Measurements from ENCODE around the gene D2HGDH. TPM values are rescaled to one million over a fixed set of nuclear protein-coding genes. Genes with fewer than 3 reads are reported as not detected.

D2HGDH gene
- total and polyA plus RNA-seq, 2 donors from 2014 or later, result 37.0 to 49.3 TPM

DNA sequence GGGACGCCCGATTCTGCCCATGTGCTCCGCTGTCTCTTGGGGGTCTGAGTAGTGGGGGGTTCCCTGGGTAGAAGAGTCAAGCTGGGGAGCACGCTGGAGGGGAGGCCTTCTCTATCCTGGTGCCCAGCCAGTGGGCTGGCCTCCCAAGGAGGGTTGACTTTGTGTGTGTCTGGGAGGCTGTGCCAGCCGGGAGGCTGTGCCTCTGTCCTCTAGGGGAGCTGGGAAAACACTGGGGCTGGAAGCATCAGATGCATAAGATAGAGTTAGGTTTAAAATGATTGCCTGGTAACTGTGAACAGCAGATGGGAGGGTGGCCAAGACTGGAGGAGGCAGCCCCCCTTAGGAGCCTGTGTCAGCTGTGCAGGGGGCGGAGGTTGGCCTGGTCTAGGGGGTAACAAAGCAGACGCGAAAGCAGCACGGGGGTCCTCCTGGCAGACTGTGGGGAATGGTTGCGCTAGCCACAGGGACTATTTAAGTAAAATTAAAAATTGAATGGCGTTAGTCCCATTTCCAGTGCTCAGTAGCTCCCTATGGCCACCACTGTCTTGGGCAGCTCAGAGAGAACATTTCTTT lies 31.3 kb upstream of the D2HGDH start:
- Histone ChIP-seq H3K27me3 (ENCODE audit: control insufficient read depth, insufficient read depth, low read length) (no peaks in the 10 kb centered on the region), H3K9me3 (ENCODE audit: control insufficient read depth in 2 of 3, insufficient read depth in 1 of 3, low read length in 3 of 3) (no peaks in the 10 kb centered on the region), H3K27ac (ENCODE audit: low read depth in 2 of 2, low read length in 2 of 2) (peak overlapping the region in 1 of 2 donors; percentile 32), H3K4me1 (ENCODE audit: control insufficient read depth in 2 of 3, insufficient read depth in 2 of 3, low read depth in 1 of 3, low read length in 3 of 3) (peaks cover 0 to 7% (median 4%) of the 10 kb centered on the region in 3 donors), H3K36me3 (ENCODE audit: control insufficient read depth in 2 of 3, insufficient read depth in 3 of 3, low read length in 3 of 3) (peaks cover 5 to 10% (median 7%) of the 10 kb centered on the region in 3 donors), H3K9ac (ENCODE audit: low read length in 3 of 3) (peak overlapping the region in 2 of 3 donors; percentile 17 to 67), H3K4me3 (ENCODE audit: low read length in 3 of 3) (peak overlapping the region; percentile 30 to 62 (median 59))
- FAIRE-seq (no peak), DNase-seq (peak in 1 of 5 donors; percentile 26)
- intact Hi-C loops (cut with DNase I), result no loop called here
- TF ChIP-seq, protein P1, sequence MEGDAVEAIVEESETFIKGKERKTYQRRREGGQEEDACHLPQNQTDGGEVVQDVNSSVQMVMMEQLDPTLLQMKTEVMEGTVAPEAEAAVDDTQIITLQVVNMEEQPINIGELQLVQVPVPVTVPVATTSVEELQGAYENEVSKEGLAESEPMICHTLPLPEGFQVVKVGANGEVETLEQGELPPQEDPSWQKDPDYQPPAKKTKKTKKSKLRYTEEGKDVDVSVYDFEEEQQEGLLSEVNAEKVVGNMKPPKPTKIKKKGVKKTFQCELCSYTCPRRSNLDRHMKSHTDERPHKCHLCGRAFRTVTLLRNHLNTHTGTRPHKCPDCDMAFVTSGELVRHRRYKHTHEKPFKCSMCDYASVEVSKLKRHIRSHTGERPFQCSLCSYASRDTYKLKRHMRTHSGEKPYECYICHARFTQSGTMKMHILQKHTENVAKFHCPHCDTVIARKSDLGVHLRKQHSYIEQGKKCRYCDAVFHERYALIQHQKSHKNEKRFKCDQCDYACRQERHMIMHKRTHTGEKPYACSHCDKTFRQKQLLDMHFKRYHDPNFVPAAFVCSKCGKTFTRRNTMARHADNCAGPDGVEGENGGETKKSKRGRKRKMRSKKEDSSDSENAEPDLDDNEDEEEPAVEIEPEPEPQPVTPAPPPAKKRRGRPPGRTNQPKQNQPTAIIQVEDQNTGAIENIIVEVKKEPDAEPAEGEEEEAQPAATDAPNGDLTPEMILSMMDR (IDR thresholded peaks at IDR 0.05; ENCODE audit: borderline replicate concordance, extremely low read depth, insufficient read depth), result no peak

- Histone ChIP-seq H3K27ac (ENCODE audit: low read depth in 2 of 2, low read length in 2 of 2) (no peak overlapping the region), H3K36me3 (ENCODE audit: control insufficient read depth in 2 of 3, insufficient read depth in 3 of 3, low read length in 3 of 3) (peaks cover 14 to 27% (median 18%) of the 10 kb centered on the region in 3 donors), H3K4me1 (ENCODE audit: control insufficient read depth in 2 of 3, insufficient read depth in 2 of 3, low read depth in 1 of 3, low read length in 3 of 3) (peaks cover 0 to 7% (median 4%) of the 10 kb centered on the region in 3 donors), H3K4me3 (ENCODE audit: low read length in 3 of 3) (no peak overlapping the region), H3K9me3 (ENCODE audit: control insufficient read depth in 2 of 3, insufficient read depth in 1 of 3, low read length in 3 of 3) (no peaks in the 10 kb centered on the region), H3K9ac (ENCODE audit: low read length in 3 of 3) (no peak overlapping the region), H3K27me3 (ENCODE audit: control insufficient read depth, insufficient read depth, low read length) (no peaks in the 10 kb centered on the region)
- FAIRE-seq (no peak), DNase-seq (no peak)
- intact Hi-C loops (cut with DNase I), result no loop called here
- TF ChIP-seq, protein P1 (IDR thresholded peaks at IDR 0.05; ENCODE audit: borderline replicate concordance, extremely low read depth, insufficient read depth), result no peak
Observed at GRCh38 chr2:241706537-241706936, 27.9 kb upstream of the D2HGDH start.

GRCh38 chr2:241708879-241709278 lies 25.6 kb upstream of the D2HGDH start:
- FAIRE-seq (no peak), DNase-seq (no peak)
- peaks cover 14 to 39% (median 28%) of the 10 kb centered on the region in 3 donors for H3K36me3 ChIP-seq (ENCODE audit: control insufficient read depth in 2 of 3, insufficient read depth in 3 of 3, low read length in 3 of 3)
- intact Hi-C loops (cut with DNase I), result no loop called here
- H3K4me1 ChIP-seq (ENCODE audit: control insufficient read depth in 2 of 3, insufficient read depth in 2 of 3, low read depth in 1 of 3, low read length in 3 of 3), result no peaks in the 10 kb centered on the region
- no peaks in the 10 kb centered on the region for H3K9me3 ChIP-seq (ENCODE audit: control insufficient read depth in 2 of 3, insufficient read depth in 1 of 3, low read length in 3 of 3)
- no peak overlapping the region for H3K4me3 ChIP-seq (ENCODE audit: low read length in 3 of 3)
- no peak overlapping the region for H3K27ac ChIP-seq (ENCODE audit: low read depth in 2 of 2, low read length in 2 of 2)
- H3K9ac ChIP-seq (ENCODE audit: low read length in 3 of 3), result no peak overlapping the region
- H3K27me3 ChIP-seq (ENCODE audit: control insufficient read depth, insufficient read depth, low read length), result no peaks in the 10 kb centered on the region
- TF ChIP-seq, protein P1 (IDR thresholded peaks at IDR 0.05; ENCODE audit: borderline replicate concordance, extremely low read depth, insufficient read depth), result no peak

All from kidney (tissue), 14 donors.